Measurements from ENCODE around the gene MAML3. TPM values are rescaled to one million over a fixed set of nuclear protein-coding genes. Genes with fewer than 3 reads are reported as not detected.
"Not testable (repeated sequence)": the region's sequence is repeated elsewhere in the genome, so short reads cannot be mapped to it uniquely, and the experiment has no call there.

Gene MAML3
- total RNA-seq, 2 experiments from 2014 or later, result 2.5 to 2.9 TPM

- no peaks in the 10 kb centered on the region for H3K4me1 Mint-ChIP-seq (ENCODE audit: low read depth)
- H3K27ac Mint-ChIP-seq, result no peak overlapping the region
- intact Hi-C loops (cut with DNase I, micrococcal nuclease), result no loop called here
- peaks cover 17% of the 10 kb centered on the region for H3K36me3 Mint-ChIP-seq (ENCODE audit: low read depth)
- H3K27me3 ChIP-seq (ENCODE audit: control insufficient read depth in 1 of 2, insufficient read depth in 2 of 2, low read length in 2 of 2), result no peaks in the 10 kb centered on the region
- no peaks in the 10 kb centered on the region for H3K27me3 Mint-ChIP-seq
- TF ChIP-seq CTCF (IDR thresholded peaks at IDR 0.05), result no peak
- H3K36me3 ChIP-seq (ENCODE audit: insufficient read depth, low read length), result peaks cover 3% of the 10 kb centered on the region
- H3K4me3 Mint-ChIP-seq, result no peak overlapping the region
- ChIA-PET CTCF (no interaction called here), POLR2A (interaction anchor here (0.7 kb wide), 1 partner anchor 644 kb away, joined by 3 read pairs; no protein-coding TSS in a partner anchor)
- ATAC-seq (ENCODE audit: poor library complexity), result no peak
- no peaks in the 10 kb centered on the region for H3K4me1 ChIP-seq (ENCODE audit: insufficient read depth, low read length)
- H3K9me3 Mint-ChIP-seq, result peaks cover 5% of the 10 kb centered on the region
- DNase-seq, result no peak
- H3K4me3 ChIP-seq (ENCODE audit: low read length), result no peak overlapping the region
- no peak overlapping the region for H3K27ac ChIP-seq (ENCODE audit: low read depth in 1 of 2, low read length in 2 of 2)
- peaks cover 0 to 4% of the 10 kb centered on the region in 2 experiments for H3K9me3 ChIP-seq (ENCODE audit: control insufficient read depth in 1 of 2, insufficient read depth in 1 of 2, low read length in 2 of 2)
Measured at GRCh38 chr4:139700568-139700967, 453.4 kb downstream of the MAML3 start.

GRCh38 chr4:139698167-139698925 is 455.6 kb downstream of the MAML3 start:
- H3K4me1 Mint-ChIP-seq (ENCODE audit: low read depth); intact Hi-C loops (cut with DNase I, micrococcal nuclease); H3K27ac ChIP-seq (ENCODE audit: low read depth in 1 of 2, low read length in 2 of 2); ATAC-seq (ENCODE audit: poor library complexity); POLR2A ChIA-PET; H3K27ac Mint-ChIP-seq; CTCF ChIA-PET; DNase-seq; H3K4me3 ChIP-seq (ENCODE audit: low read length); H3K36me3 ChIP-seq (ENCODE audit: insufficient read depth, low read length); H3K9me3 ChIP-seq (ENCODE audit: control insufficient read depth in 1 of 2, insufficient read depth in 1 of 2, low read length in 2 of 2); H3K9me3 Mint-ChIP-seq; H3K4me3 Mint-ChIP-seq; H3K27me3 Mint-ChIP-seq; H3K27me3 ChIP-seq (ENCODE audit: control insufficient read depth in 1 of 2, insufficient read depth in 2 of 2, low read length in 2 of 2); H3K4me1 ChIP-seq (ENCODE audit: insufficient read depth, low read length): not testable (repeated sequence)
- H3K36me3 Mint-ChIP-seq (ENCODE audit: low read depth), result peaks cover 17% of the 10 kb centered on the region

GRCh38 chr4:139696491-139696890 is 457.5 kb downstream of the MAML3 start:
- ATAC-seq (ENCODE audit: poor library complexity) (no peak), DNase-seq (no peak)
- Mint-ChIP-seq H3K36me3 (ENCODE audit: low read depth) (peaks cover 17% of the 10 kb centered on the region), H3K9me3 (peaks cover 5% of the 10 kb centered on the region), H3K27me3 (no peaks in the 10 kb centered on the region), H3K4me1 (ENCODE audit: low read depth) (no peaks in the 10 kb centered on the region), H3K4me3 (no peak overlapping the region), H3K27ac (no peak overlapping the region)
- no peak for TF ChIP-seq CTCF (IDR thresholded peaks at IDR 0.05)
- Histone ChIP-seq H3K27me3 (ENCODE audit: control insufficient read depth in 1 of 2, insufficient read depth in 2 of 2, low read length in 2 of 2) (no peaks in the 10 kb centered on the region), H3K27ac (ENCODE audit: low read depth in 1 of 2, low read length in 2 of 2) (no peak overlapping the region), H3K4me1 (ENCODE audit: insufficient read depth, low read length) (no peaks in the 10 kb centered on the region), H3K9me3 (ENCODE audit: control insufficient read depth in 1 of 2, insufficient read depth in 1 of 2, low read length in 2 of 2) (peaks cover 0 to 4% of the 10 kb centered on the region in 2 experiments), H3K4me3 (ENCODE audit: low read length) (no peak overlapping the region), H3K36me3 (ENCODE audit: insufficient read depth, low read length) (no peaks in the 10 kb centered on the region)
- ChIA-PET CTCF (no interaction called here), POLR2A (no interaction called here)
- intact Hi-C loops (cut with DNase I, micrococcal nuclease), result no loop called here

All from CD4-positive, alpha-beta T cell (primary cell).